Measurements from ENCODE around the gene GPRIN1. TPM values are rescaled to one million over a fixed set of nuclear protein-coding genes. Genes with fewer than 3 reads are reported as not detected.

The GPRIN1 gene
- total RNA-seq, 4 donors from 2014 or later: 0.40 to 1.4 TPM; not detected in 2

- Histone ChIP-seq H3K36me3 (no peaks in the 10 kb centered on the region), H3K4me1 (no peaks in the 10 kb centered on the region), H3K4me3 (no peak overlapping the region), H3K27me3 (no peaks in the 10 kb centered on the region), H3K9me3 (no peaks in the 10 kb centered on the region), H3K27ac (no peak overlapping the region)
- intact Hi-C loops (cut with DNase I; ENCODE audit: low total_unique reads): no loop called here
- no peak for TF ChIP-seq POLR2A (IDR thresholded peaks at IDR 0.05)
- no peak for DNase-seq
Measured at GRCh38 chr5:176637556-176637955, 27.6 kb upstream of the GPRIN1 start.

- Histone ChIP-seq H3K27ac (no peak overlapping the region), H3K4me1 (no peaks in the 10 kb centered on the region), H3K36me3 (no peaks in the 10 kb centered on the region), H3K9me3 (no peaks in the 10 kb centered on the region), H3K27me3 (peaks cover 0 to 10% of the 10 kb centered on the region in 2 donors), H3K4me3 (no peak overlapping the region)
- DNase-seq: no peak
- TF ChIP-seq POLR2A (IDR thresholded peaks at IDR 0.05): no peak
- no peak for TF ChIP-seq CTCF (IDR thresholded peaks at IDR 0.05)
- intact Hi-C loops (cut with DNase I; ENCODE audit: low total_unique reads): no loop called here
Measured at GRCh38 chr5:176636426-176636825, 26.5 kb upstream of the GPRIN1 start.

- no peak for DNase-seq
- no peaks in the 10 kb centered on the region for H3K36me3 ChIP-seq
- intact Hi-C loops (cut with DNase I; ENCODE audit: low total_unique reads): no loop called here
Measured at GRCh38 chr5:176633598-176633997, 23.6 kb upstream of the GPRIN1 start.

GRCh38 chr5:176632745-176633144 lies 22.8 kb upstream of the GPRIN1 start:
- intact Hi-C loops (cut with DNase I; ENCODE audit: low total_unique reads): no loop called here
- H3K36me3 ChIP-seq: no peaks in the 10 kb centered on the region
- no peak overlapping the region for H3K4me3 ChIP-seq
- H3K27me3 ChIP-seq: peaks cover 16 to 31% of the 10 kb centered on the region in 2 donors
- no peaks in the 10 kb centered on the region for H3K9me3 ChIP-seq
- TF ChIP-seq POLR2A (IDR thresholded peaks at IDR 0.05) (no peak), CTCF (IDR thresholded peaks at IDR 0.05) (no peak)
- no peak for DNase-seq
- H3K27ac ChIP-seq: no peak overlapping the region
- H3K4me1 ChIP-seq: peaks cover 0 to 10% of the 10 kb centered on the region in 2 donors

More at GRCh38 chr5:176633598-176633997, 23.6 kb upstream of the GPRIN1 start:
- Histone ChIP-seq H3K4me3 (no peak overlapping the region), H3K9me3 (no peaks in the 10 kb centered on the region), H3K4me1 (peaks cover 0 to 10% of the 10 kb centered on the region in 2 donors), H3K27me3 (peaks cover 14 to 23% of the 10 kb centered on the region in 2 donors), H3K27ac (no peak overlapping the region)
- TF ChIP-seq POLR2A (IDR thresholded peaks at IDR 0.05) (no peak), CTCF (IDR thresholded peaks at IDR 0.05) (no peak)

- peaks cover 0 to 10% of the 10 kb centered on the region in 2 donors for H3K4me1 ChIP-seq
- no peak for DNase-seq
- TF ChIP-seq POLR2A (IDR thresholded peaks at IDR 0.05) (no peak), CTCF (IDR thresholded peaks at IDR 0.05) (no peak)
Measured at GRCh38 chr5:176631383-176632200, 21.6 kb upstream of the GPRIN1 start.

More at GRCh38 chr5:176631383-176632200, 21.6 kb upstream of the GPRIN1 start:
- Histone ChIP-seq H3K27me3 (peaks cover 16 to 41% of the 10 kb centered on the region in 2 donors), H3K36me3 (no peaks in the 10 kb centered on the region), H3K9me3 (no peaks in the 10 kb centered on the region), H3K27ac (no peak overlapping the region), H3K4me3 (no peak overlapping the region)
- intact Hi-C loops (cut with DNase I; ENCODE audit: low total_unique reads): no loop called here
